Common myeloid progenitor, CD34-positive (primary cell): Measurements from ENCODE around the gene ATP23.

Experiments
- CTCF ChIA-PET: fragments of 350-600 bp; sonication (Branson Sonifier 250); formaldehyde crosslinking; loops from one replicate; lab custom pipeline; 2021; ENCODE audit warnings: antibody characterized with exemption; lab: Charles Lee
- POLR2A ChIA-PET: fragments of 350-600 bp; sonication (Branson Sonifier 250); formaldehyde crosslinking; loops from one replicate; lab custom pipeline; 2021; ENCODE audit warnings: antibody characterized with exemption; lab: Charles Lee
- DNase-seq, 3 donors: peaks; one replicate each; pipeline versions ENCODE4 v3.0.0 to v3.0.0-alpha.2; 2013
- H3K27ac ChIP-seq, 2 experiments: 1 replicate in 1 of 2; 2 replicates in 1 of 2; pipeline ENCODE4 v1.7.0; 2013; ENCODE audit warnings: inconsistent platforms in 2 of 2, low read length in 2 of 2, mild to moderate bottlenecking in 2 of 2, low read depth in 1 of 2, moderate library complexity in 1 of 2; ENCODE audit not compliant: severe bottlenecking in 2 of 2, insufficient read depth in 1 of 2, poor library complexity in 1 of 2
- H3K27me3 ChIP-seq, 5 experiments: replicated peaks in 2 of 5; 1 replicate in 3 of 5; 2 replicates in 2 of 5; pipeline versions ENCODE4 v1.6.1 to v1.7.0; 2013; ENCODE audit warnings: low read length in 4 of 5, mild to moderate bottlenecking in 2 of 5, moderate library complexity in 2 of 5, inconsistent platforms in 1 of 5; ENCODE audit not compliant: insufficient read depth in 5 of 5, control insufficient read depth in 4 of 5
- H3K36me3 ChIP-seq, 4 experiments: 1 replicate in 2 of 4; 2 replicates in 2 of 4; pipeline versions ENCODE4 v1.6.1 to v1.7.0; 2013; ENCODE audit warnings: low read length in 3 of 4, control low read depth in 1 of 4, mild to moderate bottlenecking in 1 of 4; ENCODE audit not compliant: control insufficient read depth in 4 of 4, insufficient read depth in 4 of 4
- H3K4me1 ChIP-seq, 4 experiments: 1 replicate in 3 of 4; 2 replicates in 1 of 4; pipeline versions ENCODE4 v1.6.1 to v1.7.1; 2013; ENCODE audit warnings: low read length in 3 of 4, mild to moderate bottlenecking in 3 of 4, control low read depth in 1 of 4, inconsistent platforms in 1 of 4, moderate library complexity in 1 of 4; ENCODE audit not compliant: control insufficient read depth in 4 of 4, insufficient read depth in 4 of 4; ENCODE audit errors: control extremely low read depth in 1 of 4
- H3K4me3 ChIP-seq, 7 experiments: 1 replicate in 4 of 7; 2 replicates in 3 of 7; pipeline versions ENCODE4 v1.5.1 to v1.7.0; 2013; ENCODE audit warnings: mild to moderate bottlenecking in 7 of 7, low read length in 6 of 7, moderate library complexity in 6 of 7, inconsistent platforms in 2 of 7, low read depth in 2 of 7, control low read depth in 1 of 7; ENCODE audit not compliant: insufficient read depth in 4 of 7, control insufficient read depth in 1 of 7; ENCODE audit errors: extremely low read depth in 1 of 7
- H3K9me3 ChIP-seq, 5 experiments: 1 replicate in 4 of 5; 2 replicates in 1 of 5; pipeline versions ENCODE4 v1.6.1 to v1.7.1; 2013; ENCODE audit warnings: low read length in 4 of 5, mild to moderate bottlenecking in 2 of 5, inconsistent platforms in 1 of 5, low read depth in 1 of 5, moderate library complexity in 1 of 5; ENCODE audit not compliant: control insufficient read depth in 4 of 5, insufficient read depth in 2 of 5; ENCODE audit errors: control extremely low read depth in 1 of 5
- WGBS: methylation state at CpG from one replicate; pipeline ENCODE4 v1.1.5; 2013; ENCODE audit not compliant: insufficient coverage; 5-methylcytosine and 5-hydroxymethylcytosine counted together

ATP23 gene

DNA sequence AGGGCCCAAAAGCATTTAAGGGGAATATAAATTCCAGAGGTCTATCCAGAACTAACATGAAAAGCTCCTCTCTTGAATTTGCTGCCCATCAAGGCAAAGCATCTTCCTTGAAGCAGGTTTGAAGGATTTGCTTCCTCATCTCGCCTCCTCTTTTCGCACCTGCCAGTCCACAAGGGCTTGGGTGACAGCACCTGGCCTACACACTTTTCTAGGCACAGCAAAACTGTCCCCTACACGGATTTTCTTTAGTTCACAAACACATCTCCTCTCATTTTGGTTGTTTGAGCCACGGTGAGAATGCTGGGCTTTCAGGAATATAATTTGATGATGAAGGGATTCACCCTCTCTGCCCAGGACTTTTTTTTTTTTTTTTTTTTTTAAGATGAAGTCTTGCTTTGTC is 36.9 kb upstream of the ATP23 start:
- Histone ChIP-seq H3K27me3 (no peaks in the 10 kb centered on the region), H3K4me3 (no peak overlapping the region), H3K27ac (no peak overlapping the region), H3K36me3 (no peaks in the 10 kb centered on the region), H3K9me3 (no peaks in the 10 kb centered on the region), H3K4me1 (peaks cover 3 to 11% (median 7%) of the 10 kb centered on the region in 4 experiments)
- CTCF ChIA-PET: interaction anchor here (0.7 to 20.4 kb wide), 19 partner anchors 9 to 146 kb away, joined by 3 to 313 read pairs (median 9); partner anchors contain the start of genes AVIL and TSFM
- DNase-seq: no peak
- WGBS: no CpG with 5 or more reads among the region's 4 CpGs
- POLR2A ChIA-PET: no interaction called here

DNA sequence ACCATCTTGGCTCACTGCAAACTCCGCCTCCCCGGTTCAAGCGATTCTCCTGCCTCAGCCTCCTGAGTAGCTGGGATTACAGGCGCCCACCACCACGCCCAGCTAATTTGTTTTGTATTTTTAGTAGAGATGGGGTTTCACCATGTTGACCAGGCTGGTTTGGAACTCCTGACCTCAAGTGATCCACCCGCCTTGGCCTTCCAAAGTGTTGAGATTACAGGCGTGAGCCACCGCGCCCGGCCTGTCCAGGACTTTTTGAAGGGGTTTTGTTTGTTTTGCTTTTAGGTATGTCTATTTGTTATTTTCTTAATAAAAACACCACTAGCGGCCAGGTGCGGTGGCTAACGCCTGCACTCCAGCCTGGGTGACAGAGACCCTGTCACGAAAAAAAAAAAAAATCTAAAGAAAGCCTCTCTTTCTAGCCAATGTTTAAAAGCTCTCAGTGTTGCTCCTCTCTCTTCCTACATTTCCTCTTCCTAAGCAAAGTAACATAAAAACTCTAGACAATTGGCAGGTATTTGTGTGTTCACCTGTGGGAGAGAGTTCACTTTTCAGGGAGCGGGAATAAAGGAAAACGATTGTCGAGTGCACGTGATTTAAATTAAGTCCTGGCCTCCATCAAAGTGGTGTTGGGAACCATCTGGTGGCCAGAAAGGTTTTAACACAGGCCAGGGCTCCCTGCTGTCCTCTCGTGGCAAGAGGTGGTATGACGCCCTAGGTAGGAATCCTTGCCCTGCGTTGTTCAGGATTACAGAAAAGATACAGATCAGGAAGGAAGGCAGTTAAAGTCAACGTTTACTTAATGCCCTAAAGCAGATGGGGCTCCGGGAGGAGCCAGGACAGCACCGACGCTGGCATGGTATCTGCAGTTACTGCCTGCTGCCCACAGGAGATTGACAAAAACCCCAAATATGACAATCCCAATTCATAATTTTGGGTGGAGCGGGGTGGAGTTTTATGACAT is 36.2 kb upstream of the ATP23 start:
- DNase-seq: peak; percentile 85 to 90 (median 86)
- POLR2A ChIA-PET: no interaction called here
- peaks cover 2 to 8% (median 7%) of the 10 kb centered on the region in 4 experiments for H3K4me1 ChIP-seq
- peak overlapping the region in 3 of 7 experiments; percentile 12 to 60 (median 20) for H3K4me3 ChIP-seq
- H3K27ac ChIP-seq: no peak overlapping the region
- 6% methylated on average over 11 of the region's 26 CpGs for WGBS
- H3K27me3 ChIP-seq: no peaks in the 10 kb centered on the region
- CTCF ChIA-PET: interaction anchor here (0.6 to 20.4 kb wide), 27 partner anchors 10 to 146 kb away, joined by 3 to 313 read pairs (median 5); partner anchors contain the start of genes AVIL and TSFM
- H3K9me3 ChIP-seq: no peaks in the 10 kb centered on the region
- no peaks in the 10 kb centered on the region for H3K36me3 ChIP-seq

DNA sequence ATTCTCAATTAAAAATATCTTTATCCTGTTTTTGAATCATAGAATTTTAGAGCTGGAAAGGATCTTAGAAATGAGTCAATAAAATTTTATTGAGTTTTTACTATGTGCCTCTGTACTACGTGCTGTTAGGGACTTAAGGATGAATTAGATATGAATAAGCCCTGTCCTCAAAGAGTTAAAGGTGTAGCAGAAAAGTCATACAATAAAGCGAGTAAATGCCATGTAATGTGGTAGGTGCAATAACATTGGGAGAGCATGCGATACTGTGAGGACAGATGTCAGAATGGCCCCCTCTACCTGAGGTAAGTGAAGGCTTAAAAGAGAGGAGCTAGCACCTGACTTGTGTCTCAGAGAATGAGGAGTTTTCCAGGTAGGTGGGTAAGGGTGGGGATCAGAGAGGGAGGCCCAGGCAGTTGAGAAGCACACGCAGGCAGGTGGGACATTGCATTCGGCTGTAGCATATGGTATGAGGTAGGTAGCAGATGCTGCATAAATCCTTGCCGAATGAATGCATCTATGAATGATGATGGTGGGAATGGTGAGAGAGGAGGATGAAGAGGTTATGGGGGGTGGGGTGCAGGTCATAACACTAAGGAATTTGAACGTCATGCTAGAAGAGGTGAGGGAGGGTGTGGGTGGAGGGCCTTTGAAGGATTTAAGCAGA is 35.4 kb upstream of the ATP23 start:
- Histone ChIP-seq H3K9me3 (no peaks in the 10 kb centered on the region), H3K27ac (no peak overlapping the region), H3K27me3 (no peaks in the 10 kb centered on the region), H3K4me3 (no peak overlapping the region), H3K4me1 (peaks cover 2 to 8% (median 7%) of the 10 kb centered on the region in 4 experiments), H3K36me3 (no peaks in the 10 kb centered on the region)
- WGBS: 88% methylated on average over 7 of the region's 7 CpGs
- POLR2A ChIA-PET: no interaction called here
- CTCF ChIA-PET: interaction anchor here (0.6 to 20.4 kb wide), 19 partner anchors 9 to 122 kb away, joined by 3 to 313 read pairs (median 5); no protein-coding TSS in a partner anchor
- DNase-seq: no peak

DNA sequence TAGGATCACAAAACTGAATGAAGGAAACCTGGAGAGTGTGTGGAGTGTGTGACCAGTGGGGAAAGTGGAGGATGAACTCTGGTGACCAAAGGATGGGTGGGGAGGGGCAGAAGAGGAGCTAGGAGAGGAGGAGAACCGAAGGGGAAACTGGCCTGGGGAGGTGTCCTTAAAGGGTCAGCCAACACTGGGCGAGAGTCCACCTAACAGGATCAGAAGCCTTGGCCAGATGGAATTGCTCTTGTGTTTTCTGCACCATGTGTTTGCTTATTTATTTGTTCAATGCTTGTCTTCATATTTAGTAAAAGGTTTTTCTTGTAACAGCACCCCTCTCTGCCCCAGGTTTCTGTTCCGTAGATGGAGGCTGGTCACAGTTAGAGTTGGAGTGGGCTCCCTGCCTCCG is 34.5 kb upstream of the ATP23 start:
- no peak overlapping the region for H3K4me3 ChIP-seq
- H3K27ac ChIP-seq: no peak overlapping the region
- no peaks in the 10 kb centered on the region for H3K36me3 ChIP-seq
- no peaks in the 10 kb centered on the region for H3K27me3 ChIP-seq
- DNase-seq: no peak
- peaks cover 2 to 8% (median 7%) of the 10 kb centered on the region in 4 experiments for H3K4me1 ChIP-seq
- no peaks in the 10 kb centered on the region for H3K9me3 ChIP-seq
- POLR2A ChIA-PET: no interaction called here
- WGBS: 97% methylated on average over 4 of the region's 4 CpGs
- CTCF ChIA-PET: interaction anchor here (0.8 to 20.4 kb wide), 8 partner anchors 10 to 107 kb away, joined by 3 to 313 read pairs (median 4); no protein-coding TSS in a partner anchor

DNA sequence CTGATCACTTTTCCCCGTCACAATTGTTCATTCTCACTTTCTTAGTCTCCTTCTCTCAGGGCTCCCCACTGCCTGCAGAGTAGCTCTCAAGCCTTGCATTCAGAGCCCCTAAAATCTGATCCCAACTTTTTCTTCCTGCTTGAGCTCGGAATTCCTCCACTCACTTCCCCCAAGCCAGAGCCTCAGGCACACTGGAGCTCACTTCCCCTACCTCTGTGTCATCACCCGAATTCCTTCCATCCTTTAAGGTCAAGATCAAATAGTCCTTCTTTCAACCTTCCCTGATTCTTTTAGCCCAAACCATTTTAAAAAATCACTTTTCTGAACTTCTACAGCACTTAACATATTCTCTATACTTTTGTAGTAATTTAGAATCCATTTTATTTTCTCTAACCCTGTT is 34.1 kb upstream of the ATP23 start:
- Histone ChIP-seq H3K36me3 (no peaks in the 10 kb centered on the region), H3K27ac (no peak overlapping the region), H3K4me1 (peaks cover 2 to 8% (median 7%) of the 10 kb centered on the region in 4 experiments), H3K27me3 (no peaks in the 10 kb centered on the region), H3K4me3 (no peak overlapping the region), H3K9me3 (no peaks in the 10 kb centered on the region)
- POLR2A ChIA-PET: no interaction called here
- CTCF ChIA-PET: interaction anchor here (0.8 to 20.4 kb wide), 8 partner anchors 9 to 108 kb away, joined by 3 to 313 read pairs (median 4); no protein-coding TSS in a partner anchor
- DNase-seq: no peak
- 92% methylated on average over 3 of the region's 3 CpGs for WGBS

DNA sequence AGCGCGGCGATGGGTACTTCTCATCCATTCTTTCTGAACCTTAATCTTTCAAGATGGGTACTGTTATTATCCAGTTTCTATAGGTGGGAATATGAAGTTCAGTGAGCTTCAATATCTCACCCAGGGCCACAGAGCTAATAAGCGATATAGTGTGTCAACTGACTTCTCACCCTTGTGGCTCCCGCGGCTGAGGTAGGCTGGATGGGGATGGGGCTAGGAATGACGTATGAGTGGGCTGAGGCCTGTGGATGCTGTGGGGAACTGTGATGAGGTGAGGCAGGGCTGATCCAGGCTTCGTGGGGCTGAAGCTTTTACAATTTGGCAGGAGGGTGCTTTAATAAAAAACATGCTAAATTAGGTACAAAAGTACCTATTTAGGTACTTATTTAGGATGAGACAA is 32.9 kb upstream of the ATP23 start:
- 100% methylated on average over 4 of the region's 8 CpGs for WGBS
- POLR2A ChIA-PET: no interaction called here
- Histone ChIP-seq H3K27ac (no peak overlapping the region), H3K4me1 (peaks cover 2 to 8% (median 7%) of the 10 kb centered on the region in 4 experiments), H3K4me3 (no peak overlapping the region), H3K27me3 (no peaks in the 10 kb centered on the region), H3K36me3 (no peaks in the 10 kb centered on the region), H3K9me3 (no peaks in the 10 kb centered on the region)
- no peak for DNase-seq
- CTCF ChIA-PET: interaction anchor here (0.8 to 20.4 kb wide), 5 partner anchors 12 to 78 kb away, joined by 3 to 313 read pairs (median 3); no protein-coding TSS in a partner anchor
